ENCODE measurements around the gene SORCS2. TPM values are rescaled to one million over a fixed set of nuclear protein-coding genes. Genes with fewer than 3 reads are reported as not detected.

Gene SORCS2
- total RNA-seq, 2 donors from 2014 or later, result 1.0 to 4.4 TPM

DNA sequence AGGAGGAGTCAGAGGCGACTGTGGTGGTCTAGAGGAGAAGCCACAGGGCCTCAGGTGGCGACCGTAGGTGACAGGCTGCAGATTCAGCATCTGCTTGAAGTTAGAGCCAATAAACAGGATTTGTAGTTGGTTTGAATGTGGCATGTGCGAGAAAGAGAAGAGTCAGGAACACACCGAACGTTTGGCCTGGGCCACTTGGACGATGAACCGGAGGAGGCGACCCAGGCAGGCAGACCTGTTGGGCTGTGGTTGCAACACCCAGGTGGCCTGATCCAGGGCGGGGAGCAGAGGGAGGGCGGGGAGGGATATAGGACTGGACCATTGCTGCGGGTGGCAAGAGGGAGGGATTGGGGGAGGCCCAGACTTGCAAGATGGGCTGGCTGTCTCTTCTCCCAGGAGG, 252.4 kb downstream of the SORCS2 start:
- no peak for DNase-seq (ENCODE audit: low spot score)
- H3K36me3 ChIP-seq, result no peaks in the 10 kb centered on the region
- TF ChIP-seq POLR2AphosphoS5 (IDR thresholded peaks at IDR 0.05) (no peak), POLR2A (IDR thresholded peaks at IDR 0.05) (no peak)
- TF ChIP-seq, protein P1, sequence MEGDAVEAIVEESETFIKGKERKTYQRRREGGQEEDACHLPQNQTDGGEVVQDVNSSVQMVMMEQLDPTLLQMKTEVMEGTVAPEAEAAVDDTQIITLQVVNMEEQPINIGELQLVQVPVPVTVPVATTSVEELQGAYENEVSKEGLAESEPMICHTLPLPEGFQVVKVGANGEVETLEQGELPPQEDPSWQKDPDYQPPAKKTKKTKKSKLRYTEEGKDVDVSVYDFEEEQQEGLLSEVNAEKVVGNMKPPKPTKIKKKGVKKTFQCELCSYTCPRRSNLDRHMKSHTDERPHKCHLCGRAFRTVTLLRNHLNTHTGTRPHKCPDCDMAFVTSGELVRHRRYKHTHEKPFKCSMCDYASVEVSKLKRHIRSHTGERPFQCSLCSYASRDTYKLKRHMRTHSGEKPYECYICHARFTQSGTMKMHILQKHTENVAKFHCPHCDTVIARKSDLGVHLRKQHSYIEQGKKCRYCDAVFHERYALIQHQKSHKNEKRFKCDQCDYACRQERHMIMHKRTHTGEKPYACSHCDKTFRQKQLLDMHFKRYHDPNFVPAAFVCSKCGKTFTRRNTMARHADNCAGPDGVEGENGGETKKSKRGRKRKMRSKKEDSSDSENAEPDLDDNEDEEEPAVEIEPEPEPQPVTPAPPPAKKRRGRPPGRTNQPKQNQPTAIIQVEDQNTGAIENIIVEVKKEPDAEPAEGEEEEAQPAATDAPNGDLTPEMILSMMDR (IDR thresholded peaks at IDR 0.05), result no peak
- no peaks in the 10 kb centered on the region for H3K4me1 ChIP-seq (replicated peaks)
- H3K9me3 ChIP-seq, result no peaks in the 10 kb centered on the region
- no peak overlapping the region for H3K4me3 ChIP-seq
- intact Hi-C loops (cut with DNase I), result no loop called here
- H3K27ac ChIP-seq, result no peak overlapping the region
- WGBS, result 87% methylated on average over 12 of the region's 12 CpGs
- no peaks in the 10 kb centered on the region for H3K27me3 ChIP-seq (replicated peaks; ENCODE audit: insufficient read depth)

DNA sequence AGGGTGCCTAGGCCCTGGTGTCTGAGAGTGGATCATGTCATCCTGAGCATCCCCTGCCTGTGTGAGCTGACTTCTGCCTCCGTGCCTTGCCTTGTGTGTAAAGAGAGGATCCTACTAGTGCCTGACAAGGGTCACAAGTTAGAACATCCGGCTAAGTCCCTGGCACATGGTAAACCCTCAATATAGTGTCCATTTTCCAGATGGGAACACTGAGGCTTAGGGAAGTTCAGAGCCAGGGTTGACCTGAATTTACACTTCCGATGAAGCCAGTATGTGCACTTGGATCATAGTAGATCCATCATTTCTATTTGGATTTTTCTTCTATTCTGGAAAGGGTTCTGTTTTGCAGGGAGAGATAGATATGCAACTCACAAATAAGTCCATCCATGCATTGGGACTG, 254.9 kb downstream of the SORCS2 start:
- Histone ChIP-seq H3K36me3 (no peaks in the 10 kb centered on the region), H3K9me3 (no peaks in the 10 kb centered on the region), H3K4me1 (replicated peaks) (no peaks in the 10 kb centered on the region), H3K27ac (no peak overlapping the region), H3K27me3 (replicated peaks; ENCODE audit: insufficient read depth) (no peaks in the 10 kb centered on the region), H3K4me3 (no peak overlapping the region)
- DNase-seq (ENCODE audit: low spot score), result no peak
- TF ChIP-seq POLR2A (IDR thresholded peaks at IDR 0.05), result no peak
- TF ChIP-seq, protein P1 (IDR thresholded peaks at IDR 0.05), result no peak
- no peak for TF ChIP-seq POLR2AphosphoS5 (IDR thresholded peaks at IDR 0.05)
- 93% methylated on average over 3 of the region's 3 CpGs for WGBS
- intact Hi-C loops (cut with DNase I), result no loop called here

DNA sequence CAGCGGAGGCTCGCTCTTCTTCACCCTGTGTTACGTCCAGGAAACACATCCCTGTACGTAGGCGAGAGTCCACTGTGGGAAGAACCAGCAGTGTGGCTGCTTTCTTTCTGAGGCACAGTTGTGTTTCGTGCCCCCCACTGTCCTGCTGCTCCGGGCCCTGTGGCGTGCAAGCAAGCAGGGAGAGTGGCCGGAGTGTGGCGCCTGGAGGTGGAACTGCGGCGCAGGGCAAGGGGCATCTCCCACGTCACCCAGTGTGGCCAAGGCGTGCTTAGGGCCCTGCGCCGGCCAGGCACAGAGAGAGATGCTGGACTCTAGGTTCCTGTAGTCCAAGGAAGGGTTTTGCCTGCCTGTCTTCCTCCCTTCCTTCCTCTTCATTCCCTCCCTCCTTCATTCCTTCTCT, 255.7 kb downstream of the SORCS2 start:
- TF ChIP-seq POLR2AphosphoS5 (IDR thresholded peaks at IDR 0.05) (no peak), POLR2A (IDR thresholded peaks at IDR 0.05) (no peak)
- TF ChIP-seq, protein P1 (IDR thresholded peaks at IDR 0.05), result no peak
- Histone ChIP-seq H3K36me3 (no peaks in the 10 kb centered on the region), H3K27me3 (replicated peaks; ENCODE audit: insufficient read depth) (no peaks in the 10 kb centered on the region), H3K4me3 (no peak overlapping the region), H3K27ac (no peak overlapping the region), H3K4me1 (replicated peaks) (no peaks in the 10 kb centered on the region), H3K9me3 (no peaks in the 10 kb centered on the region)
- DNase-seq (ENCODE audit: low spot score), result no peak
- WGBS, result 70% methylated on average over 16 of the region's 16 CpGs
- intact Hi-C loops (cut with DNase I), result no loop called here

DNA sequence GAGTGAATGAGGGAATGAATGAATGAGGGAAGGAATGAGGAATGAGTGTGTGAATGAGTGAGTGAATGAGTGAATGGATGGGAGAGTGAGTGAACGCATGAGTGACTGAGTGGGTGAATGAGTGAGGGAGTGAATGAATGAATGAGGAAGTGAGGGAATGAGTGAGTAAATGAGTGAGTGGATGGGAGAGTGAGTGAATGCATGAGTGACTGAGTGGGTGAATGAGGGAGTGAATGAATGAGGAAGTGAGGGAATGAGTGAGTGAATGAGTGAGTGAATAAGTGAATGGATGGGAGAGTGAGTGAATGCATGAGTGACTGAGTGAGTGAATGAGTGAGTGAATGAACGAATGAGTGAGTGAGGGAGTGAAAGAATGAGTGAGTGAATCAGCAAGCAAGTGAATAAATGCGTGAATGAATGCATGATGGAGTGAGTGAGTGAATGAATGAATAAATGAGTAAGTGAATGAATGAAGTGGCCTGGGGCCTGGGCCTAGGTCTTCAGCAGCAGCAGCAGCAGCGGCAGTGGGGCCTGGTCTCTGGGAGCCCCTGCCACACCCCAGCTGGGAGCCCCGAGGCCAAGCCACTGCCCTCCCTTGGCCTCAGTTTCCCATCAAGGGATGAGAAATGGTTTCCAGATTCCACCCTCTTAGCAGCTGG, 258.6 kb downstream of the SORCS2 start:
- H3K9me3 ChIP-seq, result no peaks in the 10 kb centered on the region
- H3K27ac ChIP-seq, result no peak overlapping the region
- no peak for DNase-seq (ENCODE audit: low spot score)
- no peaks in the 10 kb centered on the region for H3K36me3 ChIP-seq
- H3K4me3 ChIP-seq, result no peak overlapping the region
- no peaks in the 10 kb centered on the region for H3K27me3 ChIP-seq (replicated peaks; ENCODE audit: insufficient read depth)
- WGBS, result 84% methylated on average over 5 of the region's 5 CpGs
- no peaks in the 10 kb centered on the region for H3K4me1 ChIP-seq (replicated peaks)
- no peak for TF ChIP-seq POLR2AphosphoS5 (IDR thresholded peaks at IDR 0.05)
- no peak for TF ChIP-seq POLR2A (IDR thresholded peaks at IDR 0.05)
- TF ChIP-seq, protein P1 (IDR thresholded peaks at IDR 0.05), result no peak
- intact Hi-C loops (cut with DNase I), result no loop called here

DNA sequence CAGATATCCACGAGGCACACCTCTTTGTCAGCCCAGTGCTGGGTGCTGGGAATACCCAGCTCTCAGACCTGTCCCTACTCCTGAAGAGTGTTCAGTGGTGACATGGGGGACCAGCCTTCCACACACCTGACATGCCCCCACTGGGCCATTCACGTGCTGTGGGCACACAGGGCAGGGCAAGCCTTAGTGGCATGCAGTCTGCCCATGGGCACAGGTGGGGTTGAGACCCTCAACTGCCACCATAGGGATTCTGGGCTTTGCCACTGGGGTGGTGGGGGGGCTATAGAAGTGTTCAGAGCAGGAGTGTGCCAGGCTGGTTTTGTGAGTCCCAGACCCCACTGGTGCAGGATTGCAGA, 259.1 kb downstream of the SORCS2 start:
- H3K4me3 ChIP-seq, result no peak overlapping the region
- H3K27me3 ChIP-seq (replicated peaks; ENCODE audit: insufficient read depth), result no peaks in the 10 kb centered on the region
- H3K4me1 ChIP-seq (replicated peaks), result no peaks in the 10 kb centered on the region
- no peak for TF ChIP-seq POLR2A (IDR thresholded peaks at IDR 0.05)
- TF ChIP-seq, protein P1 (IDR thresholded peaks at IDR 0.05), result no peak
- TF ChIP-seq POLR2AphosphoS5 (IDR thresholded peaks at IDR 0.05), result no peak
- H3K9me3 ChIP-seq, result no peaks in the 10 kb centered on the region
- intact Hi-C loops (cut with DNase I), result no loop called here
- no peaks in the 10 kb centered on the region for H3K36me3 ChIP-seq
- 90% methylated on average over 2 of the region's 2 CpGs for WGBS
- H3K27ac ChIP-seq, result no peak overlapping the region
- DNase-seq (ENCODE audit: low spot score), result no peak

All from prostate gland (tissue), 2 donors.